ENCODE results near the gene FCGR1A. TPM values are rescaled to one million over a fixed set of nuclear protein-coding genes. Genes with fewer than 3 reads are reported as not detected.
"Not testable (repeated sequence)": the region's sequence is repeated elsewhere in the genome, so short reads cannot be mapped to it uniquely, and the experiment has no call there.

FCGR1A gene
- 2.7 TPM for total RNA-seq
- polyA plus RNA-seq, result 27.7 TPM
- long read RNA-seq, donor 1, result 0 reads
- long read RNA-seq, donor 2, partial matches to known transcripts, result 0 of 1 reads
- long read RNA-seq, donor 2, other reads (novel, unspliced or antisense), result 0 of 1 reads
- long read RNA-seq, donor 3, partial matches to known transcripts, result 0 of 1 reads
- long read RNA-seq, donor 3, other reads (novel, unspliced or antisense), result 0 of 1 reads
- long read RNA-seq, donor 4, result 0 reads
- long read RNA-seq, donor 5, partial matches to known transcripts, result 0 of 1 reads
- long read RNA-seq, donor 5, other reads (novel, unspliced or antisense), result 0 of 1 reads
- long read RNA-seq, donor 6, partial matches to known transcripts, result 0 of 1 reads
- long read RNA-seq, donor 6, other reads (novel, unspliced or antisense), result 0 of 1 reads
- long read RNA-seq, donor 7, partial matches to known transcripts, result 0 of 1 reads
- long read RNA-seq, donor 7, other reads (novel, unspliced or antisense), result 0 of 1 reads
- long read RNA-seq, donor 8, result 0 reads
- long read RNA-seq, donor 9, result 0 reads
- long read RNA-seq, donor 10, result 0 reads

DNA sequence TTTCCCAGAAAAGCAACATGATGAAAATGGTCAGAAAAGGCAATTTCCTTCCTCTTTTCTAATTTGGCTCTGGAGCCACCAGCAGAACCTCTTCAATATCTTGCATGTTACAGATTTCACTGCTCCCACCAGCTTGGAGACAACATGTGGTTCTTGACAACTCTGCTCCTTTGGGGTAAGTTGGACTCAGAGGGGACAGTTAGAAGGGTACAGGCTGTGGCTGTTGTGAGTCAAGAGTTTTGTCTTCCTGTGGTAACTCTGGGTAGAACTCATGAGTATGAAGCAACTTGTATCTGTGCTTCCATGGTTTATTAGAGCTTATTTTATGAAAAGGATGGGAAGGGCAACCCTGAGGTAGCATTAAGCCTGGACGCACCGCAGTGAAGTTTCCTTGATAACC, at the start of gene FCGR1A:
Gene FCGR1A (plus strand): TSS at position 95 of the 400 bp plus-strand sequence. CDS start 50 bp downstream, at position 145.
- DNase-seq (ENCODE audit: low read depth in 6 of 9, low spot score in 9 of 9); H3K9me3 ChIP-seq (ENCODE audit: control insufficient read depth in 2 of 2, insufficient read depth in 1 of 2, low read length in 1 of 2); H3K27me3 ChIP-seq (ENCODE audit: control insufficient read depth in 2 of 2, insufficient read depth in 1 of 2, low read length in 1 of 2); H3K36me3 ChIP-seq (ENCODE audit: control insufficient read depth in 2 of 2, insufficient read depth in 2 of 2, low read length in 1 of 2); H3K4me1 ChIP-seq (ENCODE audit: control insufficient read depth in 2 of 2, insufficient read depth in 2 of 2, low read length in 2 of 2); H3K27ac ChIP-seq (ENCODE audit: low read depth in 1 of 2, low read length in 1 of 2); H3K4me3 ChIP-seq (ENCODE audit: low read length in 2 of 2): not testable (repeated sequence)
- 92% methylated on average over 2 of the region's 2 CpGs for WGBS

DNA sequence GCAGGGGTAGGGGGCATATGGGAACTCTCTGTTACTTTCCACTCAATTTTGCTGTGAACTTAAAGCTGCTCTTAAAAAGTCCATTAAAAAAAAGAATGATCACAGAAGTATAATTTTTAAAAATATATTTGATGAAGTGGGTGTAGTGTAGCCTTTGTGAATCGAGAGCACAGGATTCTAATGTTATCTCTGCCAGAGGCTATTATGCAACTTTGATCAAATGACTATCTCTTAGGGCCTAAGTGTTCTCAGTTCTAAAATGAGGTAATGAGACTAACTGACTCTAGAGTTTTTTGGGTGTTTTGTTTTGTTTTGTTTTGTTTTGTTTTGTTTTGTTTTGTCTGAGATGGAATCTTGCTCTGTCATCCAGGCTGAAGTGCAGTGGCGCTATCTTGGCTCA, 49.7 kb upstream of the FCGR1A start:
- H3K9me3 ChIP-seq (ENCODE audit: control insufficient read depth in 2 of 2, insufficient read depth in 1 of 2, low read length in 1 of 2); H3K27me3 ChIP-seq (ENCODE audit: control insufficient read depth in 2 of 2, insufficient read depth in 1 of 2, low read length in 1 of 2); H3K4me3 ChIP-seq (ENCODE audit: low read length in 2 of 2); H3K4me1 ChIP-seq (ENCODE audit: control insufficient read depth in 2 of 2, insufficient read depth in 2 of 2, low read length in 2 of 2); DNase-seq (ENCODE audit: low read depth in 6 of 9, low spot score in 9 of 9); H3K27ac ChIP-seq (ENCODE audit: low read depth in 1 of 2, low read length in 1 of 2); H3K36me3 ChIP-seq (ENCODE audit: control insufficient read depth in 2 of 2, insufficient read depth in 2 of 2, low read length in 1 of 2): not testable (repeated sequence)
- WGBS, result 100% methylated on average over 1 of the region's 2 CpGs

DNA sequence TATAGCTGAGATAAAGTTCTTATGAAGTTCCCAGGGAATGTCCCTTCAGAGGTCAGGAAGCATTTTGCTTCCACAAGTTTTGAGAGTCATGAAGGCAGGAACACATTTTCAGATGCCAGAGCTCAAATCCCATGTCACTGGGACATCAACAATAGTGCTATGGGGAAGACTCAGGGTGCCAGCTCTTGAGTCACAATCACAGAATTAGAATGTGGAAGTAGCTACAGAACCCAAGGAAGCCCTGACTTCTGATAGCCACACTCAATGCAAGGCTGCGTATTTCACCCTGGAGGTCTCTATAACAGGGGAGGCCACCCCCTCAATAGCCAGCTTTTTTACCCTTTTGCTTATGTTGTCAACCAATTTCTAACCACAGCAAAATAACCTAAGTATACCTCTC, 47.8 kb upstream of the FCGR1A start:
- 82% methylated on average over 1 of the region's 1 CpG for WGBS
- DNase-seq (ENCODE audit: low read depth in 6 of 9, low spot score in 9 of 9); H3K4me1 ChIP-seq (ENCODE audit: control insufficient read depth in 2 of 2, insufficient read depth in 2 of 2, low read length in 2 of 2): not testable (repeated sequence)

DNA sequence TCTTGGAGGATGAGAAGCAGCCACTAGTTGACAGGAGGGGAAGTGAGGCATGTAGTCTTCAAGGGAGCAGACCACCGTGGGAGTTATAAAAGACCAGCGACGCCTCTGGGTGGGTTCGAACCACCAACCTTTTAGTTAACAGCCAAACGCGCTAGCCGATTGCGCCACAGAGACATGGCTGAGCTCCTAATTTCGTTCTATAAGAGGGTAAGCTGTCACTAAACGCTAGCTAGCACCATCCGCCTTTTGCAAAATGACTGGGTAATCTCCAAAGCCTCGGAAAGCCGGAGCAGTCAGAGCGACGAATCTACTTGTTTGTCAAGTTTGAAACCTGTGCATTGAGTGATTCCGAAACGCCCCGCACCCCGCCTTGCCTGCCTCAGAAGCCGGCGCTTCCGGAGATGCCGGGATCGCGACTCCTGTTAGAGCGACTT, 42.3 kb upstream of the FCGR1A start:
- not testable (repeated sequence) for H3K27me3 ChIP-seq (ENCODE audit: control insufficient read depth in 2 of 2, insufficient read depth in 1 of 2, low read length in 1 of 2); H3K36me3 ChIP-seq (ENCODE audit: control insufficient read depth in 2 of 2, insufficient read depth in 2 of 2, low read length in 1 of 2); H3K27ac ChIP-seq (ENCODE audit: low read depth in 1 of 2, low read length in 1 of 2); H3K9me3 ChIP-seq (ENCODE audit: control insufficient read depth in 2 of 2, insufficient read depth in 1 of 2, low read length in 1 of 2); H3K4me3 ChIP-seq (ENCODE audit: low read length in 2 of 2); H3K4me1 ChIP-seq (ENCODE audit: control insufficient read depth in 2 of 2, insufficient read depth in 2 of 2, low read length in 2 of 2)
- 22% methylated on average over 26 of the region's 26 CpGs for WGBS
- DNase-seq (ENCODE audit: low read depth in 6 of 9, low spot score in 9 of 9), result peak in 1 of 9 donors; percentile 35

More for the DNA sequence above, 47.8 kb upstream of the FCGR1A start:
- not testable (repeated sequence) for H3K27ac ChIP-seq (ENCODE audit: low read depth in 1 of 2, low read length in 1 of 2); H3K4me3 ChIP-seq (ENCODE audit: low read length in 2 of 2); H3K9me3 ChIP-seq (ENCODE audit: control insufficient read depth in 2 of 2, insufficient read depth in 1 of 2, low read length in 1 of 2); H3K27me3 ChIP-seq (ENCODE audit: control insufficient read depth in 2 of 2, insufficient read depth in 1 of 2, low read length in 1 of 2); H3K36me3 ChIP-seq (ENCODE audit: control insufficient read depth in 2 of 2, insufficient read depth in 2 of 2, low read length in 1 of 2)

DNA sequence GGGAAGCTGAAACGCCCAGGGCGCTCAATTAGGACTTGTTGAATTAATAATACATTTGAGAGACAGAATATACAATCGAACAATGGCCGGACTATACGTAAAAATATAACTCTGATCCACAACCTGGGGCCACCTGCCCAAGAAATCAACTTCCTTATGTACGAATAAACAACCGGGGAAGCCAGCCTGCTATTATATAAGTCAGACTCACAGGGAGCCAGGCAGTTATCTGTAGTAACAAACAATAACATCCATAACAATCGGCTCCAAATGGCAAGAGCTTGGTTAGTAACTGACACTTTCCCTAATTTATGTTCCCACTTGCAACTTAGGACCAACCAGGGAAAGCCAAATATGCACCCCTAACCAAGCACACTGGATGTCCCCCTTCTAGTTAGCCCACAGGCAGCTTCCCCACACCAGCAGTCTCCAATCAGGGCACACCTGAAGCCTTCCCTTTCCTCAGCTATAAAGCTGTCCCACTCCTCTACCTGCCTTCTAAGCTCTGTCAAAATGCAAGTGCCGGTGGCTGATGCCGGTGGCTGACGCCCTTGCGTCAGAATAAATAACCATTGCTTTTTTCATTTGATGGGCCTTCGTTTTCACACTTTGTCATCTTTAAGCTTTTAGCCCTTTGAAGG, 41.8 kb upstream of the FCGR1A start:
- not testable (repeated sequence) for H3K4me3 ChIP-seq (ENCODE audit: low read length in 2 of 2); H3K36me3 ChIP-seq (ENCODE audit: control insufficient read depth in 2 of 2, insufficient read depth in 2 of 2, low read length in 1 of 2); H3K9me3 ChIP-seq (ENCODE audit: control insufficient read depth in 2 of 2, insufficient read depth in 1 of 2, low read length in 1 of 2); DNase-seq (ENCODE audit: low read depth in 6 of 9, low spot score in 9 of 9); H3K27ac ChIP-seq (ENCODE audit: low read depth in 1 of 2, low read length in 1 of 2); H3K4me1 ChIP-seq (ENCODE audit: control insufficient read depth in 2 of 2, insufficient read depth in 2 of 2, low read length in 2 of 2); H3K27me3 ChIP-seq (ENCODE audit: control insufficient read depth in 2 of 2, insufficient read depth in 1 of 2, low read length in 1 of 2)
- WGBS, result 61% methylated on average over 7 of the region's 13 CpGs

DNA sequence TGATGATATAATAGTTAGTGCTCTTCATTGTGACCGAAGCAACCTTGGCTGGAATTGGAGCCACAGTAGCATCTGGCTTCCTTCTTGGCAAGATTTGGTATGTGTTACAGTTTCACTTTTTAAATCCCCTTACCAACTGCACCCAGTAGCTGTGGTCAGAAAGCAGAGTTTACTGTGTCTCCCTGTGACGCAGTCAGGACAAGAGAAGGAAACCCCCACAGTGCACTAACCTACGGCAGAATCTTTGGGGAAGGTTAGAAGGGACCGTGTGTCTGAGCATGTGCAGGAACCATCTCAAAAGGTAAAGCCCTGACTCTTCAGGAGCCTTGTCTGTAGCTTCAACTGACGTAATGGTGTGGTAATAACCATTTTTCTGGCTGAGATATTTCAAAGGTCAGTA, 40.6 kb upstream of the FCGR1A start:
- not testable (repeated sequence) for H3K4me1 ChIP-seq (ENCODE audit: control insufficient read depth in 2 of 2, insufficient read depth in 2 of 2, low read length in 2 of 2); H3K9me3 ChIP-seq (ENCODE audit: control insufficient read depth in 2 of 2, insufficient read depth in 1 of 2, low read length in 1 of 2); H3K4me3 ChIP-seq (ENCODE audit: low read length in 2 of 2); H3K36me3 ChIP-seq (ENCODE audit: control insufficient read depth in 2 of 2, insufficient read depth in 2 of 2, low read length in 1 of 2); H3K27me3 ChIP-seq (ENCODE audit: control insufficient read depth in 2 of 2, insufficient read depth in 1 of 2, low read length in 1 of 2); DNase-seq (ENCODE audit: low read depth in 6 of 9, low spot score in 9 of 9); H3K27ac ChIP-seq (ENCODE audit: low read depth in 1 of 2, low read length in 1 of 2)
- WGBS, result 78% methylated on average over 2 of the region's 5 CpGs

DNA sequence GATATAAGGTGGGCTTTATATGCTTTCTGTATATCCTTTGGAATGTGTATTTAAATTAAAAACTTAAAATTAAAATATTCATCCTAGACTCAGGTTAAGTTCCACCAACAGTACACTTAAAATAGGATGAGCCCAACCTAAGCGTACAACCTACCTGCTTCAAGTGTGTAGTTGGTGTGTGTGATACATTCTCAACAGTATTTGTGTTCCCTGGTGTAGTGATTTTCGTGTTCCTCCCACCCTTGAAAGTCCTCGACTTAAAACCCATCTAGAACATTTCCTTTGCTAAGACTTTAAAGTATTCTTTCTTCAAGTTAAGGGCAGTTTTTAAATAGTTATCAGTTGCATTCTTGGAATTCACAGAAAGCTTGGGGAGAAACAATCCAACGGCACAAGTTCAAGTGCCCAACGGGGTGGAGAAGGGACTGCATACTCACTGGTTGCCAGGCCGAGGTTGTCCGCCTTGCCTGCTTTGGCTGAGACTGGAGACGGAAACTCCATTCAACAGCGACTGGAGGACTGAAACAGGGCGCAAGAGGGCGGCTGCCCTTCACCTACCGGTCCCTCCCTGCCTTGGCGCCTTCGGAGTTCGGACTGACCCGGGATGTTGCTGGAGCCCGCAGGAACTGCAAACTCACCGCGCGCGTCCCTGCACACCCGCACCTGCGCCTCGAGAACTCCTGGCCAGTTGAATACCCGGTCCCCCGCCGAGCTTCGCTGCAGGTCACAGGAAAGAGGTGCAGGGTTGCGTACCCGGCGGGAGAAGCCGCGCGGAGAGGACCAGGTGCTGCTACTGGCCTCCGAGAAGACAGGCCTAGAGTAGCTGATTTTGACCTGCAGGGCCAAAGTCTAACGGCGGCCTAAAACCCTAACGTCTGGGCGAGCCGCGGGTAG, 35.8 kb upstream of the FCGR1A start:
- WGBS, result 20% methylated on average over 34 of the region's 41 CpGs
- not testable (repeated sequence) for H3K36me3 ChIP-seq (ENCODE audit: control insufficient read depth in 2 of 2, insufficient read depth in 2 of 2, low read length in 1 of 2); H3K27ac ChIP-seq (ENCODE audit: low read depth in 1 of 2, low read length in 1 of 2); H3K9me3 ChIP-seq (ENCODE audit: control insufficient read depth in 2 of 2, insufficient read depth in 1 of 2, low read length in 1 of 2); H3K27me3 ChIP-seq (ENCODE audit: control insufficient read depth in 2 of 2, insufficient read depth in 1 of 2, low read length in 1 of 2); DNase-seq (ENCODE audit: low read depth in 6 of 9, low spot score in 9 of 9); H3K4me3 ChIP-seq (ENCODE audit: low read length in 2 of 2); H3K4me1 ChIP-seq (ENCODE audit: control insufficient read depth in 2 of 2, insufficient read depth in 2 of 2, low read length in 2 of 2)

DNA sequence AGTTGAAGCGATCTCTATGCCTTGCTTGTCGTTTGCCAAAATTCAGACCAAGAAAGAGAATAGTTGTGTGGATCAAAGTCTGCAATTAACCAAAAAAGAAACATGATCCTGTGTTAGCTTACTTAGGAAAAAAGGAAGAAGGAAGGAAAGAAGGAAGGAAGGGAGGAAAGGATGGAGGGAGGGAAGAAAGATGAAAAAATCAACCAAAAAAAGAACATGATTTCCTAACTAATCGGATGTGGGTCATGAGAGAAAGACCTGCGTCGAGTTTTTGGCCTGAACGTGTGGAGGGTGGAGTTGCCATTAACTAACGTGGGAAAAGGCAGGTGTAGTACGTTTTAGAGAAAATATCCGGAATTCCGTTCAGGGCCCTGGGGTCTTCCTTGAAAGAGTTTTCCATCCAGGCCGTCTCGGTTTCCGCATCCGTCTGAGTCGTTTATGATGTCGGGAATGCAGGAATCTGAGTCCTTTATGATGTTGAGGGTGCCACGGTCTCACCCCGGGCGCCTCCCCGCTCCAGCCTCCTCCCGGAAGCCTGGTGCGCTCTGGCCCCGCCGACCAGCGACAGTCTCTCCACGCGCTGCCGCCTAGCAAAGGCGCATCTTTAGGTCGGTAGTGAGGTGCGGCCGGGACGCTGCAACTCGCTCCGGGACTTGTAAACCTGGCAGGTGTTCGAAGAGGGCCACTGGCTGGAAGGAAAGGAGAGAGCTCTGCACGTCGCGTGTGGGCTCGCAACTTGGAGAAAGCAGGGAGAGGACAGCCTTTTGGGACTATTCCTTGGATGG, 34.9 kb upstream of the FCGR1A start:
- 4% methylated on average over 24 of the region's 40 CpGs for WGBS
- H3K4me3 ChIP-seq (ENCODE audit: low read length in 2 of 2); H3K9me3 ChIP-seq (ENCODE audit: control insufficient read depth in 2 of 2, insufficient read depth in 1 of 2, low read length in 1 of 2); H3K36me3 ChIP-seq (ENCODE audit: control insufficient read depth in 2 of 2, insufficient read depth in 2 of 2, low read length in 1 of 2); H3K27me3 ChIP-seq (ENCODE audit: control insufficient read depth in 2 of 2, insufficient read depth in 1 of 2, low read length in 1 of 2); DNase-seq (ENCODE audit: low read depth in 6 of 9, low spot score in 9 of 9); H3K4me1 ChIP-seq (ENCODE audit: control insufficient read depth in 2 of 2, insufficient read depth in 2 of 2, low read length in 2 of 2); H3K27ac ChIP-seq (ENCODE audit: low read depth in 1 of 2, low read length in 1 of 2): not testable (repeated sequence)

All from thymus (tissue), 14 donors.